HG03457 (cell line): ENCODE results near the gene SCUBE2.
"Not testable (repeated sequence)": the region's sequence is repeated elsewhere in the genome, so short reads cannot be mapped to it uniquely, and the experiment has no call there.

Experiments used
- ATAC-seq: cut with Tn5 transposase; IDR thresholded peaks from one replicate; pipeline ENCODE4 v1.9.1; 2021; ENCODE audit warnings: moderate number of reproducible peaks; ENCODE audit not compliant: unreplicated experiment

Gene SCUBE2

GRCh38 chr11:9109858-9110731 is 18.7 kb upstream of the SCUBE2 start:
- no peak for ATAC-seq

GRCh38 chr11:9104580-9104979 is 13.2 kb upstream of the SCUBE2 start:
- no peak for ATAC-seq

GRCh38 chr11:9103542-9104276 is 12.3 kb upstream of the SCUBE2 start:
- ATAC-seq, result no peak

- ATAC-seq, result no peak
Measured at GRCh38 chr11:9099617-9100016, 8.2 kb upstream of the SCUBE2 start.

- ATAC-seq, result not testable (repeated sequence)
Measured at GRCh38 chr11:9098455-9098854, 7.1 kb upstream of the SCUBE2 start.

- not testable (repeated sequence) for ATAC-seq
Measured at GRCh38 chr11:9097186-9097943, 6.0 kb upstream of the SCUBE2 start.

GRCh38 chr11:9096427-9096826 is 5.0 kb upstream of the SCUBE2 start:
- no peak for ATAC-seq

GRCh38 chr11:9095421-9095820 is 4.0 kb upstream of the SCUBE2 start:
- no peak for ATAC-seq

GRCh38 chr11:9094420-9094819 is 3.0 kb upstream of the SCUBE2 start:
- ATAC-seq, result no peak

GRCh38 chr11:9092853-9093778 is 1.7 kb upstream of the SCUBE2 start:
- no peak for ATAC-seq

- no peak for ATAC-seq
Measured at GRCh38 chr11:9092072-9092471, 673 bp upstream of the SCUBE2 start.

GRCh38 chr11:9090488-9091043 is 833 bp downstream of the SCUBE2 start:
- ATAC-seq, result no peak

GRCh38 chr11:9089636-9090035 is 1.8 kb downstream of the SCUBE2 start:
- ATAC-seq, result no peak

- ATAC-seq, result no peak
Measured at GRCh38 chr11:9089061-9089460, 2.3 kb downstream of the SCUBE2 start.

GRCh38 chr11:9082575-9082974 is 8.8 kb downstream of the SCUBE2 start:
- ATAC-seq, result no peak

GRCh38 chr11:9081153-9081552 is 10.2 kb downstream of the SCUBE2 start:
- no peak for ATAC-seq

- ATAC-seq, result no peak
Measured at GRCh38 chr11:9078113-9079086, 13.0 kb downstream of the SCUBE2 start.

GRCh38 chr11:9077164-9077563 is 14.2 kb downstream of the SCUBE2 start:
- ATAC-seq, result no peak

GRCh38 chr11:9076661-9077060 is 14.7 kb downstream of the SCUBE2 start:
- no peak for ATAC-seq
